HepG2 (cell line): Measurements from ENCODE around the gene SSC5D.

Experiments
- CSRNP1 ChIP-seq: sonication (generic); formaldehyde crosslinking; IDR thresholded peaks from 2 replicates; pipeline ENCODE4 v1.8.1; 2023; ENCODE audit warnings: mild to moderate bottlenecking, missing genetic modification reagents
- MXI1 ChIP-seq: IDR thresholded peaks from 3 replicates; pipeline ENCODE4 v1.6.1; 2012; ENCODE audit warnings: low read depth, low read length, inconsistent platforms, borderline replicate concordance
- POLR2A ChIP-seq, 2 experiments: IDR thresholded peaks; 2 replicates each; pipeline ENCODE4 v1.6.1; 2011; ENCODE audit warnings: low read depth in 2 of 2, low read length in 2 of 2, mild to moderate bottlenecking in 1 of 2, moderate library complexity in 1 of 2; ENCODE audit not compliant: insufficient read depth in 1 of 2
- RAD21 ChIP-seq: fragments of 450-650 bp; formaldehyde crosslinking; IDR thresholded peaks from 2 replicates; pipeline ENCODE4 v1.5.0; 2020; ENCODE audit warnings: mild to moderate bottlenecking
- STAT5B ChIP-seq: sonication (generic); formaldehyde crosslinking; IDR thresholded peaks from 2 replicates; pipeline ENCODE4 v1.4.0; 2020; ENCODE audit warnings: missing genetic modification reagents
- ZBTB20 ChIP-seq: sonication (generic); formaldehyde crosslinking; IDR thresholded peaks from 2 replicates; pipeline ENCODE4 v1.8.1; 2023; ENCODE audit warnings: missing genetic modification reagents, low read depth, mild to moderate bottlenecking, borderline replicate concordance
- ZNF138 ChIP-seq: sonication (generic); formaldehyde crosslinking; IDR thresholded peaks from 2 replicates; pipeline ENCODE4 v1.5.0; 2020; ENCODE audit warnings: mild to moderate bottlenecking, low read depth, missing genetic modification reagents
- ZNF17 ChIP-seq: sonication (generic); formaldehyde crosslinking; IDR thresholded peaks from 2 replicates; pipeline ENCODE4 v1.5.0; 2020; ENCODE audit warnings: mild to moderate bottlenecking, missing genetic modification reagents
- ZNF274 ChIP-seq: sonication (generic); formaldehyde crosslinking; IDR thresholded peaks from 2 replicates; pipeline ENCODE4 v1.5.1; 2020; ENCODE audit warnings: mild to moderate bottlenecking, missing genetic modification reagents
- ZNF432 ChIP-seq: sonication (generic); formaldehyde crosslinking; IDR thresholded peaks from 2 replicates; pipeline ENCODE4 v1.5.0; 2020; ENCODE audit warnings: missing genetic modification reagents, mild to moderate bottlenecking, borderline replicate concordance
- TF ChIP-seq, protein P1 (sequence below): sonication (generic); formaldehyde crosslinking; IDR thresholded peaks from 2 replicates; pipeline ENCODE4 v1.5.0; 2020; ENCODE audit warnings: mild to moderate bottlenecking, missing genetic modification reagents, moderate library complexity

DNA sequence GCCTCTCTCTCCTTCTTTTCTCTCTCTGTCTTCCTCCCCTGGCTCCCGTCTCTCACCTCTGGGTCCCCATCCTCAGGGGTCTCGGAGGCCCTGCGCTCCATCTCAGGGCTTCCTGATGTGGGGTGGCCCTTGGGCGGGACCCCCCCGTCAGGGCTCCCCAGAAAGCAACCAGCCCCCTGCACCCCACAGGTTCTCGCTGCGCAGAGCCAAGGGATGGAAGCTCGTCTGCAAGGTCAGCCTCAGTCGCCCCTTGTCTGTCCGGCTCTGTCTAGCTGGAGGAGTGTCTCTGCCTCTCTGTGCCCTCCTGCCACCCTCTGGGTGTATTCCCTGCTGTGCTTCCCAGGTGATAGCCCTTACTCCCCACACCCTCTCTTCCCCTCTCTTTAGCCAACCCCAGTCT, 57.2 kb downstream of the SSC5D start, which contains the start of gene SBK3:
- TF ChIP-seq ZNF274 (CRISPR knock-in tag), result no peak
- TF ChIP-seq CSRNP1 (CRISPR knock-in tag), result no peak
- TF ChIP-seq ZNF17 (CRISPR knock-in tag), result no peak
- no peak for TF ChIP-seq ZNF138 (CRISPR knock-in tag)
- TF ChIP-seq MXI1, result no peak
- no peak for TF ChIP-seq ZNF432 (CRISPR knock-in tag)
- TF ChIP-seq ZBTB20 (CRISPR knock-in tag), result no peak
- no peak for TF ChIP-seq STAT5B (CRISPR knock-in tag)
- TF ChIP-seq POLR2A (IDR thresholded peaks at IDR 0.05; ENCODE audit: insufficient read depth in 1 of 2, low read depth in 2 of 2, low read length in 2 of 2), result no peak
- no peak for TF ChIP-seq RAD21 (CRISPR knock-in tag)
- TF ChIP-seq, protein P1, sequence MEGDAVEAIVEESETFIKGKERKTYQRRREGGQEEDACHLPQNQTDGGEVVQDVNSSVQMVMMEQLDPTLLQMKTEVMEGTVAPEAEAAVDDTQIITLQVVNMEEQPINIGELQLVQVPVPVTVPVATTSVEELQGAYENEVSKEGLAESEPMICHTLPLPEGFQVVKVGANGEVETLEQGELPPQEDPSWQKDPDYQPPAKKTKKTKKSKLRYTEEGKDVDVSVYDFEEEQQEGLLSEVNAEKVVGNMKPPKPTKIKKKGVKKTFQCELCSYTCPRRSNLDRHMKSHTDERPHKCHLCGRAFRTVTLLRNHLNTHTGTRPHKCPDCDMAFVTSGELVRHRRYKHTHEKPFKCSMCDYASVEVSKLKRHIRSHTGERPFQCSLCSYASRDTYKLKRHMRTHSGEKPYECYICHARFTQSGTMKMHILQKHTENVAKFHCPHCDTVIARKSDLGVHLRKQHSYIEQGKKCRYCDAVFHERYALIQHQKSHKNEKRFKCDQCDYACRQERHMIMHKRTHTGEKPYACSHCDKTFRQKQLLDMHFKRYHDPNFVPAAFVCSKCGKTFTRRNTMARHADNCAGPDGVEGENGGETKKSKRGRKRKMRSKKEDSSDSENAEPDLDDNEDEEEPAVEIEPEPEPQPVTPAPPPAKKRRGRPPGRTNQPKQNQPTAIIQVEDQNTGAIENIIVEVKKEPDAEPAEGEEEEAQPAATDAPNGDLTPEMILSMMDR (CRISPR knock-in tag), result no peak
